HAP-1 (cell line): Measurements from ENCODE around the gene TGFBR3L.
"Not testable (repeated sequence)": the region's sequence is repeated elsewhere in the genome, so short reads cannot be mapped to it uniquely, and the experiment has no call there.

Experiments
- DNase-seq, 2 experiments: peaks; one replicate each; pipeline ENCODE4 v3.0.0-alpha.2; 2016 to 2020; ENCODE audit warnings: low spot score in 2 of 2
- H3K27me3 ChIP-seq: fragments of 250-450 bp; sonication (Bioruptor Pico); 2 replicates; pipeline ENCODE4 v1.5.1; 2020; ENCODE audit warnings: low read depth, mild to moderate bottlenecking, moderate library complexity
- H3K36me3 ChIP-seq: fragments of 250-450 bp; sonication (Bioruptor Pico); replicated peaks from 2 replicates; pipeline ENCODE4 v1.5.1; 2020; ENCODE audit warnings: mild to moderate bottlenecking
- H3K4me1 ChIP-seq: fragments of 250-450 bp; sonication (Bioruptor Pico); 2 replicates; pipeline ENCODE4 v1.5.1; 2020; ENCODE audit warnings: mild to moderate bottlenecking
- H3K4me3 ChIP-seq: fragments of 250-450 bp; sonication (Bioruptor Pico); 2 replicates; pipeline ENCODE4 v1.5.1; 2020; ENCODE audit warnings: mild to moderate bottlenecking, moderate library complexity
- H3K9me3 ChIP-seq: fragments of 250-450 bp; sonication (Bioruptor Pico); 2 replicates; pipeline ENCODE4 v1.5.1; 2020; ENCODE audit warnings: mild to moderate bottlenecking, moderate library complexity
- in situ Hi-C: fragments of 300-500 bp; cut with MboI; formaldehyde crosslinking; loops from 3 replicates; pipeline ENCODE4 v1.14.3; 2020; ENCODE audit warnings: low sequenced_read_pairs, inconsistent platforms, mixed read lengths

TGFBR3L gene

DNA sequence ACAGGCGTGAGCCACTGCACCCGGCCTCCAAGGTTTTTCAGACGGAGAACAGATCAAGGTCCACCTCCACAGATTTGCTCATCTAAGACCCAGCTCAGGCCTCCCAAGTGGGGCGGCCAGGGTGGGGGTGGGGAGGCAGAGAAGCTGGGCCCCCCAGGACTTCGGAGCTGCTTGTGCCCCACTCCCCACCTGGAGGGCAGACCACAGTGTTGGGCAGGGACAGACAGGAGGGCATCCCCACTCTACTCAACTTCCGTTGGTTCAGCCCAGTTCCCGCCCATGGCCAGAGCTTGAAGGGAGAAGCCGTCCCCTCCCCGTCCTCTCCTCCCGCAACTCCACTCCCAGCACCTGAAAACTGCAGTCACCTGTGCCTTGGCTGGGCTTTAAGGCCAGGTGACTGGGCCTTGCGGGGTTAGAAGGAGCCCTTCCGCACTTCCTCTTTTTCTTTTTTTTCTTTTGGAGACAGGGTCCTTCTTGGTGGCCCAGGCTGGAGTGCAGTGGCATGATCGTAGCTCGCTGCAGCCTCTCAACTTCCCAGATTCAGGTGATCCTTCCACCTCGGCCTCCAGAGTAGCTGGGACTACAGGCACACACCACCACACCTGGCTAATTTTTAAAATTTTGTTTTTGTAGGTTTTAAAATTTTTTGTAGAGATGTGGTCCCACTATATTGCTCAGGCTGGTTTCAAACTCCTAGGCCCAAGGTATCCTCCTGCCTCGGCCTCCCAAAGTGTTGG lies 27.1 kb upstream of the TGFBR3L start:
- DNase-seq = no peak
- Histone ChIP-seq H3K4me1 (peaks cover 8% of the 10 kb centered on the region; the same call in 1 of the 2 replicates), H3K36me3 (no peaks in the 10 kb centered on the region), H3K9me3 (no peaks in the 10 kb centered on the region), H3K4me3 (peak overlapping the region; percentile 71), H3K27me3 (no peaks in the 10 kb centered on the region)
- in situ Hi-C loops = no loop called here

DNA sequence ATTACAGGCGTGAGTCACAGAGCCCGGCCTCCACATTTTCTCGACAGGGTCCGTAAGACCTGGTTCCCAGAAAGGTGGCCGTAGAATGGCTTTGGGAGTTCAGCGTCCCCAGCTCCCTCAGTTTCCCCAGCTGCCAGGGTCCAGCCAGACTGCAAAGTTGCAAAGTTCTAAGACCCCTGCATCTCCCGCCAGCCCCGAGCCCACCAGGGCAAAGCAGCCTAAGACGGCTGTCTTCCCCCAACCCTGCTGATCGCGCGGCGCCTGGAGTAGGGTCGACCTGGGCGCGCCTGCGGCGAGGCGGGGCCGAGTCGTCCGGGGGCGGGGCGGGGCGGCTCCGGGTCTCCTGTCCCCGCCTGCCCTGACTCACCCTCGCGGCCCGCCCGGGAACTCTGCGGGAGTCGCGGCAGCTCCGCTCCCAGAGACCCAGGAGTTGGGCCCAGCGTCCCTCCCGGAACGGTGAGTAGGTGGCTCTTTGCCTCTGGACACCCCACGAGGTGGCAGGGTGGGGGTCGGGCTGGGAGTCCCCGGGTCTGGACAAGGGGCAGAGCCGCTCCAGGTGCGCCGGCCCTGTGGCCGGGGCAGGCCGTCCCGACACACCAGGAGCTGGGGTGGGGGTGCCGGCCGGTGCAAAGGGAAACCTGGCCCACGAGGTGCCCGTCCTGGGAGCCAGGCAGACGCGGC lies 26.3 kb upstream of the TGFBR3L start, which contains the start of gene LRRC8E:
Gene LRRC8E, plus strand, starts transcription at position 366 of the 681 bp plus-strand sequence. CDS start 7,094 bp downstream, outside the sequence.
- peak within 1 kb of the TSS; percentile 71 for H3K4me3 ChIP-seq
- H3K27me3 ChIP-seq = no peaks in the 10 kb centered on the region
- DNase-seq = peak; percentile 76 to 90
- in situ Hi-C loops = no loop called here
- H3K4me1 ChIP-seq = peaks cover 8% of the 10 kb centered on the region; the same call in 1 of the 2 replicates
- no peaks in the 10 kb centered on the region for H3K36me3 ChIP-seq
- no peaks in the 10 kb centered on the region for H3K9me3 ChIP-seq

DNA sequence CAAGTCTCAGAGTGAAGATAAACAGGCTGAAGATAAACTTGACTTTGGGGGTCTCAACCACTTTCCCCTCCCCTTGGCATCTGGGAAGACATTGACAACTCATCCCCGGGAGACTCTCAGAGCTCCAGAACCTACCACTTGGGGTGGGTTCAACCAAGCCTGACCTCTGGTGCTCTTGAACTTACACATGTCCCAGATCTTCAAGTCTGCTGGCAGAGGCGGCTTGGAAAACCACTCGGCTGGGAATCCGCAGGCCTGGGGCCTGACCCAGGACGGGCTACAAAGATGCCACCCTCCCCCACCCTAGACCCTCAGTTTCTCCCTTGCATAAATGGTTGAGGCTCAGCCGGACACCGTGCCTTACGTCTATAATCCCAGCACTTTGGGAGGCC lies 25.8 kb upstream of the TGFBR3L start:
- Histone ChIP-seq H3K4me3 (peak overlapping the region; percentile 71), H3K4me1 (peaks cover 8% of the 10 kb centered on the region; the same call in 1 of the 2 replicates), H3K9me3 (no peaks in the 10 kb centered on the region), H3K27me3 (no peaks in the 10 kb centered on the region), H3K36me3 (no peaks in the 10 kb centered on the region)
- DNase-seq = no peak
- in situ Hi-C loops = no loop called here

DNA sequence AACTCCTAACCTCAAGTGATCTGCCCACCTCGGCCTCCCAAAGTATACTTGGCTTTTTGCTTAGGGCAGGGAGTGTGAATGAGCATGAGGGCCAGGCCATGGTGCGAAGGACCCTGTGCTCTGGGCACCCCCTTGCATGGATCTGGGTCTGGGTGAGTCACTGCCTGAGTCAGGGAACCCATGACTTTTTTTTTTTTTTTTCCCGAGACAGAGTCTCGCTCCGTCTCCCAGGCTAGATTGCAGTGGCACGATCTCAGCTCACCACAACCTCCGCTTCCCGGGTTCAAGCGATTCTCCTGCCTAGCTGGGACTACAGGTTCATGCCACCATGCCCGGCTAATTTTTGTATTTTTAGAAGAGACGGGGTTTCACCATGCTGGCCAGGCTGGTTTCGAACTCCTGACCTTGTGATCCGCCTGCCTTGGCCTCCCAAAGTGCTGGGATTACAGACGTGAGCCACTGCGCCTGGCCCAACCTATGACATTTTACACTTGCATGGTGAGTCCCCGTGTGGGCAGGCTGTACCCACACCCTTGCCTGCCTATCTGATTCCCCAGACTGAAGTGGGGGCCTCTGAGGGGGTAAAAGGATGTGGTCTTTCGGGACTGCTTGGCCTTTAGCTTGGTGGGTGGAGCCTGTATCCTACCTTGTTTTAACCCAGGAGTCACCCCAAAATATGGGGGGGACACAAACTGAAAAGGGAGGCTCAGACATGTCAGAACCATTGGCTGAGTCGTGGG lies 21.1 kb upstream of the TGFBR3L start:
- H3K4me1 ChIP-seq, H3K4me3 ChIP-seq, H3K27me3 ChIP-seq, H3K9me3 ChIP-seq, DNase-seq, in situ Hi-C loops, H3K36me3 ChIP-seq: not testable (repeated sequence)

DNA sequence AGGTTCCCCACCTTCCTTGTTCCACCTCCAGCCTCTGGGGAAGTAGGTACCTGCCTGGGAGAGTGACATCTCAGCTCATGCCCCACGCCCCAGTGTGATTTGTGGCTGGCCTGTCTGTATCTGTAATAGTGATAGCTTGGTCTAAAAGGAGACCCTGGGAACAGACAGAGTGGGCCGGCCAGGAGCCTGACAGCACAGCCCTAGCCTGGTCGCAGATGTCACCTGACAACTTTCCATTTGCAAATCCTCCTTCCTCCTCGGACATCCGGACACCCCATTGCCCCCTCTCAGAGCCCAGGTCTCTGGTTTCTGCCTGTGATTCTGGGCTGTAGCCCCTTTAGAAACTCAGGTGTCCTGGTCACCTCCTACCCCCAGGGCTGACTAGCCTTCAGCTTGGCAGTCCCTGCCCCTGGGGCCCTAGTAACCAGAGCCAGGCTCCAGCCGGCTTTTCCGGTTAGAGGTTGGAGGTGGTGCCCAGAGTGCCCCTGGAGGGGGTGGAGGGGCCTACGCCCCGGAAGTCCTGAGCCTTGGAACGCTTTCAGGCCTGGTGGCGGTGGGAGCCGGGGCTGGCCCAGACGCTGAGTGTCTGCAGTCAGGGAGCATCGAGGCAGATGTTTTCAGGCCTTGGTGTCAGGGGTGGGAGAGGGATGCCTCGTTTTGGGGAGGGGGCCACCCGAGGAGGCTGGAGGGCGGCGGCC lies 19.9 kb upstream of the TGFBR3L start:
- Histone ChIP-seq H3K4me3 (no peak overlapping the region), H3K9me3 (no peaks in the 10 kb centered on the region), H3K27me3 (no peaks in the 10 kb centered on the region), H3K36me3 (peaks cover 10% of the 10 kb centered on the region), H3K4me1 (no peaks in the 10 kb centered on the region)
- in situ Hi-C loops = no loop called here
- DNase-seq = no peak

DNA sequence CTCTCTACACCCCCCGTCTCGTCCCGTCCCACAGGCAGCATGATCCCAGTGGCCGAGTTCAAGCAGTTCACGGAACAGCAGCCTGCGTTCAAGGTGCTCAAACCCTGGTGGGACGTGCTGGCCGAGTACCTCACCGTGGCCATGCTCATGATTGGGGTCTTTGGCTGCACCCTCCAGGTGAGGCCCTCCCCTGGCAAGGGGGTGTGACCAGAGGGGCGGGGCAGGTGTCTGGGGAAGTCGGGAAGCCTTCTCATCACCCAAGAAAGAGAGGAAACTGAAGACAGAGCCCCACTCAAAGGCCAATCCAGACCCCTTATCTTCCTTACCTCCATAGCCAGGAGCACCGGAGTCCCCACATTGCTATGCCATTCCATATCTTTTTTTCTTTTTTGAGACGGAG lies 19.1 kb upstream of the TGFBR3L start:
- H3K4me1 ChIP-seq = no peaks in the 10 kb centered on the region
- no peaks in the 10 kb centered on the region for H3K27me3 ChIP-seq
- H3K9me3 ChIP-seq = no peaks in the 10 kb centered on the region
- peaks cover 10% of the 10 kb centered on the region for H3K36me3 ChIP-seq
- in situ Hi-C loops = no loop called here
- no peak for DNase-seq
- no peak overlapping the region for H3K4me3 ChIP-seq

DNA sequence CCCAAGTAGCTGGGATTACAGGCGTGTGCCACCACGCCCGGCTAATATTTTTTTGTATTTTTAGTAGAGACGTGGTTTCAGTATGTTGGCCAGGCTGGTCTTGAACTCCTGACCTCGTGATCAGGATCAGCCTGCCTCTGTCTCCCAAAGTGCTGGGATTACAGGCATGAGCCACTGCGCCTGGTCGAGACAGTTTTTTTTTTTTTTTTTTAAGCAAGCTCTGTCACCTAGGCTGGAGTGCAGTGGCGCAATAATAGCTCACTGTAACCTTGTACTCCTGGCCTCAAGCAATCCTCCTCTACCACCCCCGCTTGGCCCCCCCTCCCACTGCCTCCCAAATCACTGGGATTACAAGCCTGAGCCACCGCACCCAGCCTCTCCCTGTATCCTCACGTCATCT lies 17.3 kb upstream of the TGFBR3L start:
- Histone ChIP-seq H3K9me3 (no peaks in the 10 kb centered on the region), H3K4me1 (no peaks in the 10 kb centered on the region), H3K36me3 (peaks cover 10% of the 10 kb centered on the region), H3K27me3 (no peaks in the 10 kb centered on the region), H3K4me3 (no peak overlapping the region)
- in situ Hi-C loops = no loop called here
- no peak for DNase-seq

DNA sequence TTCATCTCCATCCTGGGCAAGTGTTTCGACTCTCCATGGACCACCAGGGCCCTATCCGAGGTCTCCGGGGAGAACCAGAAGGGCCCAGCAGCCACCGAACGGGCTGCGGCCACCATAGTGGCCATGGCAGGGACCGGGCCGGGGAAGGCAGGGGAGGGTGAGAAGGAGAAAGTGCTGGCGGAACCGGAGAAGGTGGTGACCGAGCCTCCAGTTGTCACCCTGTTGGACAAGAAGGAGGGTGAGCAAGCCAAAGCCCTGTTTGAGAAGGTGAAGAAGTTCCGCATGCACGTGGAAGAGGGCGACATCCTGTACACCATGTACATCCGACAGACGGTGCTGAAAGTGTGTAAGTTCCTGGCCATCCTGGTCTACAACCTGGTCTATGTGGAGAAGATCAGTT lies 15.7 kb upstream of the TGFBR3L start:
- H3K4me1 ChIP-seq = peaks cover 7% of the 10 kb centered on the region
- no peak for DNase-seq
- no peak overlapping the region for H3K4me3 ChIP-seq
- no peaks in the 10 kb centered on the region for H3K27me3 ChIP-seq
- no peaks in the 10 kb centered on the region for H3K9me3 ChIP-seq
- in situ Hi-C loops = no loop called here
- peaks cover 10% of the 10 kb centered on the region for H3K36me3 ChIP-seq

DNA sequence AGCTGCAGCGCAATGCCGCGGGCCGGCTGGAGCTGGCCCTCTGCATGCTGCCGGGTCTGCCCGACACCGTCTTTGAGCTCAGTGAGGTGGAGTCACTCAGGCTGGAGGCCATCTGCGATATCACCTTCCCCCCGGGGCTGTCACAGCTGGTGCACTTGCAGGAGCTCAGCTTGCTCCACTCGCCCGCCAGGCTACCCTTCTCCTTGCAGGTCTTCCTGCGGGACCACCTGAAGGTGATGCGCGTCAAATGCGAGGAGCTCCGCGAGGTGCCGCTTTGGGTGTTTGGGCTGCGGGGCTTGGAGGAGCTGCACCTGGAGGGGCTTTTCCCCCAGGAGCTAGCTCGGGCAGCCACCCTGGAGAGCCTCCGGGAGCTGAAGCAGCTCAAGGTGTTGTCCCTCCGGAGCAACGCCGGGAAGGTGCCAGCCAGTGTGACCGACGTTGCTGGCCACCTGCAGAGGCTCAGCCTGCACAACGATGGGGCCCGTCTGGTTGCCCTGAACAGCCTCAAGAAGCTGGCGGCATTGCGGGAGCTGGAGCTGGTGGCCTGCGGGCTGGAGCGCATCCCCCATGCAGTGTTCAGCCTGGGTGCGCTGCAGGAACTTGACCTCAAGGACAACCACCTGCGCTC lies 14.8 kb upstream of the TGFBR3L start:
- Histone ChIP-seq H3K27me3 (no peaks in the 10 kb centered on the region), H3K4me3 (no peak overlapping the region), H3K9me3 (no peaks in the 10 kb centered on the region), H3K36me3 (peaks cover 10% of the 10 kb centered on the region), H3K4me1 (peaks cover 11% of the 10 kb centered on the region)
- in situ Hi-C loops = no loop called here
- DNase-seq = no peak

DNA sequence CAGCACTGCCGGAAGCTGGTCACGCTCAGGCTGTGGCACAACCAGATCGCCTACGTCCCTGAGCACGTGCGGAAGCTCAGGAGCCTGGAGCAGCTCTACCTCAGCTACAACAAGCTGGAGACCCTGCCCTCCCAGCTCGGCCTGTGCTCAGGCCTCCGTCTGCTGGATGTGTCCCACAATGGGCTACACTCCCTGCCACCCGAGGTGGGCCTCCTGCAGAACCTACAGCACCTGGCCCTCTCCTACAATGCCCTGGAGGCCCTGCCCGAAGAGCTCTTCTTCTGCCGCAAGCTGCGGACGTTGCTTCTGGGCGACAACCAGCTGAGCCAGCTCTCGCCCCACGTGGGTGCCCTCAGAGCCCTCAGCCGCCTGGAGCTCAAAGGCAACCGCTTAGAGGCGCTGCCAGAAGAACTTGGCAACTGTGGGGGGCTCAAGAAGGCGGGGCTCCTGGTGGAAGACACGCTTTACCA lies 14.2 kb upstream of the TGFBR3L start:
- H3K4me1 ChIP-seq = peaks cover 15% of the 10 kb centered on the region
- H3K4me3 ChIP-seq = no peak overlapping the region
- no peaks in the 10 kb centered on the region for H3K9me3 ChIP-seq
- DNase-seq = no peak
- peaks cover 10% of the 10 kb centered on the region for H3K36me3 ChIP-seq
- no peaks in the 10 kb centered on the region for H3K27me3 ChIP-seq
- in situ Hi-C loops = no loop called here

DNA sequence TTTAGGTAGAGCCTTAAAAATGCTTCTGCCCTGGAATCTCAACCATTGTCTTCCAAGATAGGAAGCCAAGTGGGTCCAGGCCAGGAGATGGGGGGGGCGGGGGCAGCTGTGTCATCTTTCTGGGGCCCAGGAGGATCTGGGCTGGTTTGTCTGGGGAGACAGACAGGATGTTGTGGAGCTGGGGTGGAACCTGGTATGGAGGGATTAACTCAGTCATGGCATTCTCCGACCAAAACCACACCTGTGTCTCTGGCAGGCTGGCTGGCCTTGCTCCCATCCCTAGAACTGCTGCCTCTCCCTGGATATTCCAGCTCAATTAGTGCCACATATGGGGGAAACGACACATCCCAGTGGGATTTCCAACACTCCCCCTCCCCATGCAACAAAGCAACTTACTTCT lies 13.7 kb upstream of the TGFBR3L start:
- DNase-seq = no peak
- Histone ChIP-seq H3K36me3 (peaks cover 10% of the 10 kb centered on the region), H3K27me3 (no peaks in the 10 kb centered on the region), H3K9me3 (no peaks in the 10 kb centered on the region), H3K4me3 (no peak overlapping the region), H3K4me1 (peaks cover 15% of the 10 kb centered on the region)
- in situ Hi-C loops = no loop called here

DNA sequence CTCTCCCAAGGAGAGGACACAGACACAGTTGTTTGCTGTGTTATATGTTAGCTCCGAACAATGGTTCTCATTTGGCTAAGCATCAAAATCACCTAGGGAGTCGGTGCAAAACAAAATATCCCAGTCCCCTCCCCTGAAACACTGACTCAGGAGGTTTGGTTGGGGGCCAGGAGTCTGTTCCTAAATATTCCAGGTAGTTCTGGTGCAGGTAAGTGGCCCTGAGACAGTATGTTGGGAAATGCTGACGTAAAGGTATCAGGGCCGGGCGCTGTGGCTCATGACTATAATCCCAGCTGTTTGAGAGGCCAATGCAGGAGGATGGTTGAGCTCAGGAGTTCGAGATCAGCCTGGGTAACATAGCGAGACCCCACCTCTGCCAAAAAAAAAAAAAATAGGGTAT lies 13.3 kb upstream of the TGFBR3L start:
- peaks cover 15% of the 10 kb centered on the region for H3K4me1 ChIP-seq

DNA sequence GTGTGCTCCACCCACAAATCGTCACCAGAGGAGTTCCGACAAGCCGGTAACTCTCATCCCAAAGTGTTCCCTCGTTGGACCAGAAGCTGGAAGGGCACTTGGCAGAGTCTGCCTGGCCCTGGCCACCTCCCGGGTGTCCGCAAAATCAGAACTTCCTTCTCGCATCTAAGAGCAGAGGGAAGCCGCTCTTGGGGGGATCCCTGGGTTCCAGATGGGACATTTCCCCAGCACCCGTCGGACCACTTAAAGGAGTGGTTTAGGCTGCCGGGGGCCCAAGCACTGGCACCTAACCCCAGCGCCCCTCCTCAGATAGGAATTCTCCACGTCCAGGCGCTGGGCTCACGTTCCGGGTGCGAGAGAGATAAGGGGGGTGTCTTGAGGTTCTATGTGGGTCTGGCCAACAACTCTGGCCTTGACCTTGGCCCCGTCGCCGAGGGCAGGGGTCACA lies 11.8 kb upstream of the TGFBR3L start:
- DNase-seq = no peak
- no peaks in the 10 kb centered on the region for H3K27me3 ChIP-seq
- H3K9me3 ChIP-seq = no peaks in the 10 kb centered on the region
- H3K36me3 ChIP-seq = peaks cover 13% of the 10 kb centered on the region
- H3K4me3 ChIP-seq = peak overlapping the region; percentile 52
- H3K4me1 ChIP-seq = peaks cover 15% of the 10 kb centered on the region
- in situ Hi-C loops = no loop called here

More for the DNA sequence above, 13.3 kb upstream of the TGFBR3L start:
- no peaks in the 10 kb centered on the region for H3K9me3 ChIP-seq
- no peak for DNase-seq
- H3K36me3 ChIP-seq = peaks cover 13% of the 10 kb centered on the region
- in situ Hi-C loops = no loop called here
- H3K4me3 ChIP-seq = no peak overlapping the region
- no peaks in the 10 kb centered on the region for H3K27me3 ChIP-seq
